ENCODE measurements around the gene PARP9. TPM values are rescaled to one million over a fixed set of nuclear protein-coding genes. Genes with fewer than 3 reads are reported as not detected.
A peak's percentile ranks its signal among the peaks of the same experiment; 100 is the strongest.

Gene PARP9
- total and polyA plus RNA-seq, 10 of the 15 experiments (the other 5 are each of a cell fraction or from before 2014, with no cell fraction given), result 34.0 to 122 (median 46.1) TPM

DNA sequence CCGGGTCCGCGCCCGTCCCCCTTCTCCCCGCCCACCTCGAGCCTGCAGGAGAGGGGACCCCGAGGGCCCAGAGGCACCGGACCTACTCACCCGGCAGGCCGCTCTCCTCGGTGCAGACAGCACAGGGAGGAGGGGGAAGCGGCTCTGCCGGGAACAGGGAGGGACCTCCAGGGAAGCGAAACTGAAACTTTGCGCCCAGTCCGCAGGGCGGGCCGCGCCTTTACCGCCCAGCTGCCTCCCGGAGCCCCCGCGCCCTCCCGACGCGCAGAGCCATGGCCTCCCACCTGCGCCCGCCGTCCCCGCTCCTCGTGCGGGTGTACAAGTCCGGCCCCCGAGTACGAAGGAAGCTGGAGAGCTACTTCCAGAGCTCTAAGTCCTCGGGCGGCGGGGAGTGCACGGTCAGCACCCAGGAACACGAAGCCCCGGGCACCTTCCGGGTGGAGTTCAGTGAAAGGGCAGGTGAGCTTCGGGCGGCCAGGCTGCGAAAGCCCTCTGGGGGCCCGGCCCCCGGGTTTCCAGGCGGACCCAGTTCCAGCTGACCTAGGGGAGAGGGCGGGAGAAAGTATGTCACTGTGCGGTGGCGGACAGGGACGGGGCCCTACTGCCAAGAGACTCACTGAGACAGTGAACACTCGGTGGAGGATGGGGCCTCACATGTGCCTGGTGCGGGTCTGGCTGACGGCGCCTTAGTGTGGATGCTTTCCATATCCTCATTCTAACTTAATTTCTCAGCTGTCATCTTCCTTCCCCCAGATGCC is at the start of gene PARP9, which contains the start of gene DTX3L (continued):
- TF ChIP-seq CBFB (IDR thresholded peaks at IDR 0.05; ENCODE audit: low read depth) (no peak), RB1 (IDR thresholded peaks at IDR 0.05; ENCODE audit: borderline replicate concordance) (peak; percentile 70; the same call in 1 of the 2 replicates), ZSCAN29 (IDR thresholded peaks at IDR 0.05) (no peak)
- TF ChIP-seq, protein P1, sequence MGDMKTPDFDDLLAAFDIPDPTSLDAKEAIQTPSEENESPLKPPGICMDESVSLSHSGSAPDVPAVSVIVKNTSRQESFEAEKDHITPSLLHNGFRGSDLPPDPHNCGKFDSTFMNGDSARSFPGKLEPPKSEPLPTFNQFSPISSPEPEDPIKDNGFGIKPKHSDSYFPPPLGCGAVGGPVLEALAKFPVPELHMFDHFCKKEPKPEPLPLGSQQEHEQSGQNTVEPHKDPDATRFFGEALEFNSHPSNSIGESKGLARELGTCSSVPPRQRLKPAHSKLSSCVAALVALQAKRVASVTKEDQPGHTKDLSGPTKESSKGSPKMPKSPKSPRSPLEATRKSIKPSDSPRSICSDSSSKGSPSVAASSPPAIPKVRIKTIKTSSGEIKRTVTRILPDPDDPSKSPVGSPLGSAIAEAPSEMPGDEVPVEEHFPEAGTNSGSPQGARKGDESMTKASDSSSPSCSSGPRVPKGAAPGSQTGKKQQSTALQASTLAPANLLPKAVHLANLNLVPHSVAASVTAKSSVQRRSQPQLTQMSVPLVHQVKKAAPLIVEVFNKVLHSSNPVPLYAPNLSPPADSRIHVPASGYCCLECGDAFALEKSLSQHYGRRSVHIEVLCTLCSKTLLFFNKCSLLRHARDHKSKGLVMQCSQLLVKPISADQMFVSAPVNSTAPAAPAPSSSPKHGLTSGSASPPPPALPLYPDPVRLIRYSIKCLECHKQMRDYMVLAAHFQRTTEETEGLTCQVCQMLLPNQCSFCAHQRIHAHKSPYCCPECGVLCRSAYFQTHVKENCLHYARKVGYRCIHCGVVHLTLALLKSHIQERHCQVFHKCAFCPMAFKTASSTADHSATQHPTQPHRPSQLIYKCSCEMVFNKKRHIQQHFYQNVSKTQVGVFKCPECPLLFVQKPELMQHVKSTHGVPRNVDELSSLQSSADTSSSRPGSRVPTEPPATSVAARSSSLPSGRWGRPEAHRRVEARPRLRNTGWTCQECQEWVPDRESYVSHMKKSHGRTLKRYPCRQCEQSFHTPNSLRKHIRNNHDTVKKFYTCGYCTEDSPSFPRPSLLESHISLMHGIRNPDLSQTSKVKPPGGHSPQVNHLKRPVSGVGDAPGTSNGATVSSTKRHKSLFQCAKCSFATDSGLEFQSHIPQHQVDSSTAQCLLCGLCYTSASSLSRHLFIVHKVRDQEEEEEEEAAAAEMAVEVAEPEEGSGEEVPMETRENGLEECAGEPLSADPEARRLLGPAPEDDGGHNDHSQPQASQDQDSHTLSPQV (IDR thresholded peaks at IDR 0.05), result peak; percentile 26; the same call in 1 of the 2 replicates
- TF ChIP-seq, protein P2, sequence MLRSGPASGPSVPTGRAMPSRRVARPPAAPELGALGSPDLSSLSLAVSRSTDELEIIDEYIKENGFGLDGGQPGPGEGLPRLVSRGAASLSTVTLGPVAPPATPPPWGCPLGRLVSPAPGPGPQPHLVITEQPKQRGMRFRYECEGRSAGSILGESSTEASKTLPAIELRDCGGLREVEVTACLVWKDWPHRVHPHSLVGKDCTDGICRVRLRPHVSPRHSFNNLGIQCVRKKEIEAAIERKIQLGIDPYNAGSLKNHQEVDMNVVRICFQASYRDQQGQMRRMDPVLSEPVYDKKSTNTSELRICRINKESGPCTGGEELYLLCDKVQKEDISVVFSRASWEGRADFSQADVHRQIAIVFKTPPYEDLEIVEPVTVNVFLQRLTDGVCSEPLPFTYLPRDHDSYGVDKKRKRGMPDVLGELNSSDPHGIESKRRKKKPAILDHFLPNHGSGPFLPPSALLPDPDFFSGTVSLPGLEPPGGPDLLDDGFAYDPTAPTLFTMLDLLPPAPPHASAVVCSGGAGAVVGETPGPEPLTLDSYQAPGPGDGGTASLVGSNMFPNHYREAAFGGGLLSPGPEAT (IDR thresholded peaks at IDR 0.05; ENCODE audit: low read depth), result peak; percentile 20; the same call in 1 of the 2 replicates

All from GM12878 (cell line).